Activated CD4-positive, CD25-positive, alpha-beta regulatory T cell treated with anti-CD3 and anti-CD28 coated beads, Interleukin-2, amount 50 U/mL, for 24 hours (primary cell): ENCODE data around the gene KIF22.
"Not testable (repeated sequence)": the region's sequence is repeated elsewhere in the genome, so short reads cannot be mapped to it uniquely, and the experiment has no call there.

Source experiments
- ATAC-seq, 2 donors: fragments of 150-1000 bp; cut with Tn5 transposase; one replicate each; pipeline ENCODE4 v1.10.0; 2021; ENCODE audit warnings: mild to moderate bottlenecking in 1 of 2, moderate library complexity in 1 of 2

KIF22 gene

GRCh38 chr16:29815793-29816693 lies 25.5 kb downstream of the KIF22 start, which contains the start of gene PAGR1:
TSS of gene PAGR1 (plus strand) at chr16:29816152. CDS start at chr16:29816526, 374 bp downstream.
- peak; percentile 76 to 79 for ATAC-seq

- peak; percentile 14 to 18 for ATAC-seq
Measured at GRCh38 chr16:29816694-29817441, 26.3 kb downstream of the KIF22 start.

- no peak for ATAC-seq
Measured at GRCh38 chr16:29818082-29818481, 27.5 kb downstream of the KIF22 start.

- no peak for ATAC-seq
Measured at GRCh38 chr16:29819506-29819905, 29.0 kb downstream of the KIF22 start.

GRCh38 chr16:29820271-29820701 lies 29.7 kb downstream of the KIF22 start, which contains the start of gene MVP:
TSS of gene MVP (plus strand) at chr16:29820462. CDS start at chr16:29830550, 10,088 bp downstream.
- no peak for ATAC-seq

- peak; percentile 18 to 34 for ATAC-seq
Measured at GRCh38 chr16:29820730-29821642, 30.4 kb downstream of the KIF22 start.

GRCh38 chr16:29821643-29822115 lies 31.1 kb downstream of the KIF22 start:
- no peak for ATAC-seq

- no peak for ATAC-seq
Measured at GRCh38 chr16:29824589-29825144, 34.1 kb downstream of the KIF22 start.

GRCh38 chr16:29825145-29826044 lies 34.8 kb downstream of the KIF22 start:
- peak; percentile 65 to 74 for ATAC-seq

- no peak for ATAC-seq
Measured at GRCh38 chr16:29826342-29826695, 35.8 kb downstream of the KIF22 start.

- no peak for ATAC-seq
Measured at GRCh38 chr16:29830774-29831173, 40.2 kb downstream of the KIF22 start.

- ATAC-seq = no peak
Measured at GRCh38 chr16:29831490-29831889, 40.9 kb downstream of the KIF22 start.

GRCh38 chr16:29833219-29833618 lies 42.7 kb downstream of the KIF22 start:
- not testable (repeated sequence) for ATAC-seq

- ATAC-seq = no peak
Measured at GRCh38 chr16:29834079-29834478, 43.5 kb downstream of the KIF22 start.

GRCh38 chr16:29835926-29836325 lies 45.4 kb downstream of the KIF22 start:
- no peak for ATAC-seq

- no peak for ATAC-seq
Measured at GRCh38 chr16:29836623-29837022, 46.1 kb downstream of the KIF22 start.

- no peak for ATAC-seq
Measured at GRCh38 chr16:29837841-29838240, 47.3 kb downstream of the KIF22 start.

GRCh38 chr16:29839822-29840221 lies 49.3 kb downstream of the KIF22 start:
- no peak for ATAC-seq

- ATAC-seq = no peak
Measured at GRCh38 chr16:29840240-29840639, 49.7 kb downstream of the KIF22 start.

GRCh38 chr16:29841631-29842030 lies 51.1 kb downstream of the KIF22 start:
- ATAC-seq = no peak
